Occipital lobe (tissue), 2 donors: ENCODE measurements around the gene RNF141. TPM values are rescaled to one million over a fixed set of nuclear protein-coding genes. Genes with fewer than 3 reads are reported as not detected.

Experiments
- DNase-seq: peaks from one replicate; lab custom pipeline; 2025; lab: John Stamatoyannopoulos, UW
- total RNA-seq: library from RNA; depleted of rRNA; stranded (reverse); fragments of >200 nt; gene quantifications from one replicate; pipeline ENCODE4 v1.2.3, GENCODE V29; 2014

RNF141 gene
- 80.0 TPM for total RNA-seq

DNA sequence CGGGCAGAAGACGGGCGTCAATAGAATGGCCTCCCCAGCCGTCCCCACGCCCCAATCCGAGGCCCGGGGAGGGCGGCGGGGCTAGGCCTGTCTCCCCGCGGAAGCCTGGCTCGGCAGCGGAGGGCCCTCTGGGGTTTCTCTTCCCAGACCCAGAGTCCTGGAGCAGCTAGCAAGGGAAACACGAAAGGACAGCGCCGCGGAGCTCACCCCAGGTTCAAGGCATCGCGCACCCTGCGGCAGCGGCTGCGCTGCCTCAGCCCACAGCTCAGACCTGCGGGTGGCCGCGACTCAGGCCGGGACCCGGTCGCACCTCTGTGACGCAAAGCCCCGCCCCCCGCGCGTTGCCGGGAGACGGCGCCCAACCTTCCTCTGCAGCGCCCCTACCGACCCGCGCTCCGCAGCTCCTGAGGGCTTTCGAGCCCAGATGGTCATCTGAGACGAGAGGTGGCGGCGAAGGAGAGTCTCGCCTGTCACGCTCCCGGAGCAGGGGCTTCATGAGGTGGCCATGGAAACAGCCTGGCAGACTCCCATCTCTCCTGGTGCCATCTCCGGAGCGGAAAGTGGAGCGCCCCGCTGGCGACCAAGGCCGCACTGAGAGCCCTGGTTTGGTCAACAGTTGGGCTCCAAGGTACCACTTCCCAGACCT lies at the start of gene RNF141:
Gene RNF141, minus strand, starts transcription at position 273 of the 646 bp plus-strand sequence. CDS start 7,029 bp downstream, outside the sequence.
- DNase-seq = peak; percentile 88

DNA sequence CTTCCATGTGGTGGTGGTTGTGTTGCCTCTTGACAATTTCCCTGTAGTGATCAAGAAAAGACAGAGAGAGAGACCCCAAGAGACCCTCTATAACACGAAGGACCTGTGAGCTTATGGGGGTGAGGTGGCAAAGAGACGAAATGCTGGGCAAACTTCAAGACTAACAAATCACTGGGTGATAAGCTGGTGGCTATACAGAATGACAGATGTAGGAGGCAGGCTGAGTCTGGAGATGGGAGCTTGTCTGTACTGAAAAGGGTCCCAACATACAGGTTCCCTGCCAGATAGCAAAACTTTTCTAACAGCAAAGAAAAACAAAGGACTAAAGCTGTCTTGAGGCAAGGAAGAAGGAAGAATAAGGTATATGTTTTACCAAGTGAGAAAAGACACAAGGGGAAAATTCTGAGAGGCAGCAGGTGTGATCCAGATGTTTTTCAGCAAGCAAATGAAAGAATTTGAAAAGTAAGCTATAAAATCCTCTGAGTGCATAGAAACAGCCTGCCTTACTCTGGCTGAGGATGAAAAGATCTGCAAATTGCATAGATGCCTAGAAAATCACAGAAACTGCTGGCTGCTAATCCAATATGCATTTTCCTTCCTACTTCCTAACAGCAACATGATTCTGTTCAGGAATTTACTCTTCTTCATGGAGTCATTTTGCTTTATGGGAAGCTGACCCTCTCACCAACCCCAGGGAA lies 49.4 kb upstream of the RNF141 start:
- DNase-seq = no peak

- DNase-seq = no peak
These were observed 47.9 kb upstream of the RNF141 start for GRCh38 chr11:10588904-10589303.

- no peak for DNase-seq
These were observed 47.0 kb upstream of the RNF141 start for GRCh38 chr11:10587995-10588394.

DNA sequence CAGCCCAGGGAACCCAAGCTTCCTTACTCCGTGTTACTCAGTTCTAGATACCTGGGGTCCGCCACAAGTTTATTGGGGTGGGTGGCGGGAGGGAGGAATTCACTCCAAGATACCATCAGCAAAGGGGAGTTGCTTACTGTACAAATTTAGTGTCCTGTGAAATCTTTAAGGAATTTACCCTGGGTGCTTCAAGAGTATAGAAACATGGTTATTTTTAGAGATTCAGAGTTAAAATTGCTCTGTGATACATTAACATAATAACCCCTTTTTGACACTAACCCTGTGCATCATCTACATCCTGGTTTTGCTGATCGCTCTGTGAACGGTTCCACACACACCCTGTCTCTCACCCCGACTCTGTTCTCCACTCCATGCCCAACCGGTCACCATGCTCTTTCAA lies 46.4 kb upstream of the RNF141 start:
- no peak for DNase-seq

DNA sequence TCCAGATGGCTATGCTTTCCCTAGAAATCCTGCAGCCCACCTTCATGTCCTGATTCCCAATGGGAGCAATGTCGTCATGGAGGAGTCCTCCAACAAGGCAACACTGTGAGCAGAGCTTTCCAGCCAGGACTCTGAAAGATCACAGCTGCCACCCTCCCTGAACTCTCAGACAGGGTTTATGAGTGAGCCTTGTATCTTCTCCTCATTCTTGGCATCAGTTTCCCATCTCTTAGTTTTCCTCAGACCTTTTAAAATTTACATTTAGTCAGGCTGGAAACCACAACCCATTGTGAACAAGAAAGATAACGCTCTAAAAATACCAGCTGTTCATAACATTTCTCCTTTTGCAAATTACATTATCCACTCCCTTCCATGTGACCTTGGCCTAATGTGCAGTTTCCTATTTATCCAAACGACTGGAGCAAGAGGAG lies 43.1 kb upstream of the RNF141 start:
- no peak for DNase-seq

- DNase-seq = no peak
These were observed 40.6 kb upstream of the RNF141 start for GRCh38 chr11:10581481-10582019.

DNA sequence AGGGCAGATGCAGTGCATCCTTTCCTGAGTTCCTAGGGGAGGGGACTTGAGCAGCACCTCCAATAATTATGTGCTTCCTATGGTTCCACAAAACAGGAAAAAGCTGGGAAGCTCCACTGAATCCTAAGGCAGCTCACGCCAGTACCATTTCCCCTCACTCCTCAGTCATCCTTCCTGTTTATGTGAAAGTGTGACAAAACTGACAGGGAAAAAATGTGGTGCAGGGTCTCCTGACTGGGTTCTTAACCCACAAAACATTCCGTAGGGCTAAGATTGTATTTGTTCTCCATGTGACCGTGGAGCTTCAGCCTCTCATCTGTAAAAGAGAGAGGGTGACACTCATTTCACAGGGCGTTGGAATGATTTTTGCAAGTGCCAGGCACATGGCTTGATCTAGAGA lies 39.6 kb upstream of the RNF141 start:
- no peak for DNase-seq

DNA sequence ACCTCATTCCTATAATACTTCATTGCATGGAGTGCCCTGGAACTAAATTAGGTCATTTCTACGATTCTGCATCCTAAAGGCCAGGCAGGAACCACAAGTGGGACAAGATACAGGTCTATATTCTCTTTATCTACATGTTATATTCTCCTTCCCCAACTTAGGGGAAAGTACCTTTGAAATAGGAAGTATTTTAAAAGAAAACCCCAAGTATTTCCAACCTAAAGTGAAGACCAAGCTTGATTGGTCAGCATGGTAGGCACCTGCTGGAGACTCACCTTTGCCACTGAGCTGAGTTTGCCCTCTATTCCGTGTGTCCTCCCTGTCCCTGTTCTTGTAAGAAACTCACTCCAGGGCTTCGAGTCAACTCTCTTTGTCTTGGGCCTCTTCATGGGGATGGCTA lies 38.7 kb upstream of the RNF141 start:
- no peak for DNase-seq

DNA sequence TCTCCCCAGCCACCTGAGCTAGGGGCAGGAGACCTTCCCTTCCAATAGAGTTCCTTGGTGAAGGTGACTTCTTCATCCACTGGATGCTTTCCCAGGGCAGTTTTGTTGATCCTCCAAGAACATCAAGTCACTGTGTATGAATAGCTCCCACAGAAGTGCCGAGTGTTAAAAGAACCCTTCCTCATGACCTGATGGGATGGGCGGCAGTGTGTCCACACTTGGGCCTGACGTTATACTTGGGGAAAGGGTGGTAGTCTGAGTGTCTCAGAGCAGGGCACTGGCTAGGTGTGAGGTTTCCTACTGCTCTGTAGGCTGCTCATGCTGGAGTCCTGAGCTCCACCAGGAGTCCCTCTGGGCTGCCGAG lies 35.0 kb upstream of the RNF141 start:
- DNase-seq = no peak

DNA sequence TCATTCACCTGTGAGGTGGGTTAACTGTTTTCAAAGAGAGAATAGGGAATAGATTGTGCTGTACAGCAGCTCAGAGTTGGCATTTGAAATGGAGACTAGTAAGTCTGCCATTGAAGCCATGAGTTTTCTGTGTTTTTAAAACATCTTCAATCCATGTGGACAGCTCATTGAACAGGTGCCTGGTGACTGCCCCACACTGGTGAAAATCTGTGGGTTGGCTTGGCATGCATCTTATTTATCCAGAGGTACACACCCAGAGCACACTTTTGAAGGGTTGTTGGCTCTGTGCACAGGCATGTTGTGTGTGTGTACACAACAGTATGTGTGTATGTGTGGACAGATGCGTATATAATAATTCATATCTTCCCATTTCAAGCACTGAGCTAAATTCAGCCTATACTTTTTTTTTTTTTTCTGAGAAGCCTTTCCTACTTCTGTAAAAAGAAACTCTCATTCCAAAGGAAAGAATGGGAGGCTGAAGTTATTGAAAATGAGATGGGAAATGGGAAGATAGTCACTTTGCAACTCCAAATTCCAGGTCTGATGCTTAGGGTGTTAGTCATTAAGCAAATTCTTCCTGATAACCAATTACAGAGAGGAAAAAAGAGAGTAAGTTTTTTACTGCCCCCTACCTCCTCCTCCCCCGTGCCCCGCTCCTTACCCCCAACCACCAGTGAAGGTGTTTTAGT lies 34.5 kb upstream of the RNF141 start:
- no peak for DNase-seq

- no peak for DNase-seq
These were observed 32.6 kb upstream of the RNF141 start for GRCh38 chr11:10573556-10573955.

DNA sequence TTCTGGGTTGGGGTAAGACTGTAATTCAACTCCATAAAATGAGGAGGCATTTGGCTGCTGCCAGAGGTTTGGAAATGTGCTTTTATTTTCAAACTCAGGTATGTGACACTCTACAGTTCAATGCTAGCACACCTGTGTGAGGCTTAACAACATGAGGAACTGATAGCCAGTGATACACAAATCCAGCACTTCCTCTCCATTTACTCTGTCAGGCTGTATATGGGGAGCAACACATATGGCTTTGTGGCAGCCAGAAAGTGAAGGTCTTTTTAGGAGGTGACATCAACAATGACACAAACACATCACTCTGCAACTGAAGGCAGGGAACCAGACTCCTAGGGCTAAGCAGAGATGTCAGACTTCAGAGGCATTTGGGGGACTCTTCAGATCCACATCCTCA lies 32.0 kb upstream of the RNF141 start:
- DNase-seq = no peak

- no peak for DNase-seq
These were observed 31.5 kb upstream of the RNF141 start for GRCh38 chr11:10572533-10572932.

DNA sequence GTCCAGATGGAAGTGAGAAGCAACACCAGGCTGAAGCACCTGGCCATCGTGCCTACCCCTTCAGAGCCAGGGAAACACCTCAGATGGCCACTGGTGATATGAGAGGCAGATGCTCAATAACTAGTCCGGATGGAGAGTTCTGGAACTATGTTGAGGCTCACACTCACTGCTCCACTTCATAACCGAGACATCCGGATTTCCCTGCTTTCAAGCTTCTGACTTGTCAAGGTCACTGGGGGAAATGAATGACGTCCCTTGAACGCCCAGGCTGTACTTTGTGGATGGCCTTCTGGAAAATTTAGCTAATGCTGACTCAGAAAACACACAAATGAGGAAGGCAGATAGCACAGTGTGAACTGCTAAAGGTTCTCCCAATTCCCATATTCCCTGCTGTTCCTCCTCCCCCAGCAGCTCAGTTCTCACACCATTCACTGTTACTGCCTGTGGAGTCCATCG lies 27.5 kb upstream of the RNF141 start, which contains the start of gene LYVE1:
Gene LYVE1, minus strand, starts transcription at position 180 of the 456 bp plus-strand sequence. Its CDS starts 133 bp downstream, at position 47.
- no peak for DNase-seq

DNA sequence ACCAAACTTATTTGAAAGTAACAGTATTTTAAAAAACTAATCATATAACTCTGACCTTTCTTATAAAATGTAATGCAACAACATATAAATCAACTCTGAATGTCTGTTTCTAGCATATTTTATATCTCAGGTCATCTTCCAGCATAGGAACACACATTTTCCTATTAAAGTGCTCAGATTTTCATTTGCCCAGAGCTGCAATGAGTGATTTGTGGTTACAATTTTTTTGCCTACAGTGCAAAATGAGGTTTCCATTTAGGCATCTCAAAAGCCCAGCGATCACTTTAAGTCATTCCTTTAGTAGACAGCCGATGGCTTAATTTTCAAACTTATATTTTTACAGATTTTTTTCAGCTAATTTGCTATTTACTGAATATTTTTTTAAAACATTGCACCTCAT lies 26.5 kb upstream of the RNF141 start:
- DNase-seq = no peak

GRCh38 chr11:10566257-10566957 lies 25.4 kb upstream of the RNF141 start:
- DNase-seq = no peak

GRCh38 chr11:10565493-10565892 lies 24.5 kb upstream of the RNF141 start:
- DNase-seq = no peak

- no peak for DNase-seq
These were observed 23.8 kb upstream of the RNF141 start for GRCh38 chr11:10564696-10565318.

DNA sequence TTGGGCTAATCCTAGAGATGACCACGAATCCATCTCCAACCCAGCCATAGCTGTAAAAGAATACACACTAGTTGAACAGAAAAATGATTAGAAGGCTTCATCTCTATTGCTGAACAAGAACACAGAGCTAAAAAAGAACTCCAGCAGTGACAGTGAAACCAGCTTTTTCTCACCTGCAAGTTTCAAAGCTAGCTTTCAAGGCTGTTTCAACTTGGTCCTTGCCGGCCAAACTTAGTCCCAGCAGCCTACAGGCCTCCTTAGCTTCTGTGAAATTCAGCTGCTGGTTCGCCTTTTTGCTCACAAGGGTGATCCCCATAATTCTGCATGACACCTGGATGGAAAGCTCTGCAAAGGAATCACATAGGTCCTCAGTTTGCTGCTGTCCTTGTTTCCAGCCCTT lies 23.0 kb upstream of the RNF141 start:
- no peak for DNase-seq

DNA sequence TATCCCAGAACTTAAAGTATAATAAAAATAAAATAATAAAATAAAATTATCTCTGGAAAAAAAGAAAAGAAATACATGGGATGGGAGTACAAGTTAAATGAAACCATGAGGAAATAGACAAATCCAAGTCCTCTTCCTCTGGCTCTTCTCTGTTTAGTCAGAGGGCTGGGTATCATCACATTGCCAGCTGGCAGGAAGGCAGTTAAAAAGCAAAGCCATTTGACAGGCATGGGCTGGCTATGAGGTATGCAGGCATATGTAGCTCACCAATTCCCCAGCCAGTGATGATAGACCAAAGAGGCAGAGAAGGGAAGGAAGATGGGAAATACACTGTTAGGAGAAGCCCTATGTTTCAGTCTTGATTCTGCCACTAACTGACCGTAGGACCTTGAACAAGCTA lies 21.0 kb upstream of the RNF141 start:
- DNase-seq = no peak
